ENCODE measurements around the gene HS3ST1. TPM values are rescaled to one million over a fixed set of nuclear protein-coding genes. Genes with fewer than 3 reads are reported as not detected.

The HS3ST1 gene
- total and polyA plus RNA-seq, 3 donors from 2014 or later = 1.2 to 8.8 (median 4.3) TPM

GRCh38 chr4:11407551-11407950, 21.1 kb downstream of the HS3ST1 start:
- Histone ChIP-seq H3K4me3 (no peak overlapping the region), H3K27ac (no peak overlapping the region), H3K36me3 (ENCODE audit: low read depth, missing control alignments) (no peaks in the 10 kb centered on the region), H3K9me3 (no peaks in the 10 kb centered on the region), H3K4me1 (no peaks in the 10 kb centered on the region), H3K27me3 (no peaks in the 10 kb centered on the region)
- 86 to 93% methylated on average over 3 of the region's 3 CpGs for WGBS, 2 donors
- TF ChIP-seq CTCF (IDR thresholded peaks at IDR 0.05) = no peak
- no peak for TF ChIP-seq POLR2A (IDR thresholded peaks at IDR 0.05)
- DNase-seq = no peak
- intact Hi-C loops (cut with DNase I; ENCODE audit: low total_unique reads) = no loop called here

GRCh38 chr4:11404431-11404830, 24.3 kb downstream of the HS3ST1 start:
- WGBS, 2 donors = 68 to 88% methylated on average over 2 of the region's 2 CpGs
- Histone ChIP-seq H3K36me3 (ENCODE audit: low read depth, missing control alignments) (no peaks in the 10 kb centered on the region), H3K27ac (no peak overlapping the region), H3K27me3 (no peaks in the 10 kb centered on the region), H3K4me3 (no peak overlapping the region), H3K4me1 (peaks cover 7% of the 10 kb centered on the region), H3K9me3 (no peaks in the 10 kb centered on the region)
- TF ChIP-seq POLR2A (IDR thresholded peaks at IDR 0.05) (no peak), CTCF (IDR thresholded peaks at IDR 0.05) (no peak)
- no peak for DNase-seq
- intact Hi-C loops (cut with DNase I; ENCODE audit: low total_unique reads) = no loop called here

DNA sequence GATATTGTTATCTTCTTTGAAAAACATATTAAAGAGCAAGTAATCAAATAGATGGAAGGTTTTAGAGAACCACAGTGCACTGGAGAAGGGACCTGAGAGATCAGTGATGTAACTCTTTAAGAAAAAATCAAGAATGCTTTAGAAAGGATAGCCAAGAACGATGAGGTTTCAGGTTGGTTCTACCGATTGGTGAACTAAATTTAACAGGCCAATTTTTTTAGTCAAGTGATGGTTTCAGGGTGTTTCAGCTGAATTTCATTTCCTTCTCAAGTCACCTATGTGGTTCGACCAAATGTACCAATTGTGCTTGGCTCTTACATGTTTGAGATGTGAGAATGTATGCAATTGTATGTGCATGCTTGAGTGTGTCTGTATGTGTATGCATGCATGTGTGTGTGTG, 26.5 kb downstream of the HS3ST1 start:
- 90 to 96% methylated on average over 3 of the region's 3 CpGs for WGBS, 2 donors
- peaks cover 19% of the 10 kb centered on the region for H3K4me1 ChIP-seq
- H3K9me3 ChIP-seq = no peaks in the 10 kb centered on the region
- TF ChIP-seq CTCF (IDR thresholded peaks at IDR 0.05) (no peak), POLR2A (IDR thresholded peaks at IDR 0.05) (no peak)
- H3K27ac ChIP-seq = no peak overlapping the region
- no peaks in the 10 kb centered on the region for H3K36me3 ChIP-seq (ENCODE audit: low read depth, missing control alignments)
- H3K27me3 ChIP-seq = no peaks in the 10 kb centered on the region
- no peak for DNase-seq
- H3K4me3 ChIP-seq = no peak overlapping the region
- intact Hi-C loops (cut with DNase I; ENCODE audit: low total_unique reads) = no loop called here

DNA sequence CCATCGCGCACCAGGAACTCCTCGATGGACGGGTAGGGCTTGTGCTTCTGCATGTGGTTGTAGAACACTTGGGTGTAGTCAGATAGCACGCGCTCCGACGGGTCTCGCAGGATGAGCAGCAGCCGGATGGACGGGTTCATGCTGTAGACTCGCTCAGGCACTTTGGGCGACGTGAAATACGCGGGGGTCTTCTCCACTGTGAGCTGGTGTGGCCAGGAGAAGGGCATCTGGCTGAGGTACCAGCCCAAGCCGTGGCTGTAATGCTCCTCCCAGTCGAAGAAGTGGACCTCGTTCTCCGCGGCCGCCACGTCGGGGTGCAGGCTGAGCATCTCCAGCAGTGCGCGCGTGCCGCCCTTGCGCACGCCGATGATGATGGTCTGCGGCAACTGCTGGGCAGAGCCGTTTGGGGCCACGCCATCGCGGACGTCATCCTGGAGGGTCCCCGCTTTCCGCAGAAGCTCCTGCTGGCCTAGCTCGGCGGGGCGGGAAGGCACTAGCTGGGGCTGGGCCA, 29.2 kb downstream of the HS3ST1 start:
- intact Hi-C loops (cut with DNase I; ENCODE audit: low total_unique reads) = no loop called here
- WGBS, 2 donors = 82 to 85% methylated on average over 15 to 41 of the region's 42 CpGs
- TF ChIP-seq POLR2A (IDR thresholded peaks at IDR 0.05) = no peak
- no peak for TF ChIP-seq CTCF (IDR thresholded peaks at IDR 0.05)
- DNase-seq = no peak
- H3K27ac ChIP-seq = no peak overlapping the region
- no peaks in the 10 kb centered on the region for H3K9me3 ChIP-seq
- peaks cover 21% of the 10 kb centered on the region for H3K4me1 ChIP-seq
- no peaks in the 10 kb centered on the region for H3K27me3 ChIP-seq
- peak overlapping the region in 1 of 2 donors; percentile 17 for H3K4me3 ChIP-seq
- no peaks in the 10 kb centered on the region for H3K36me3 ChIP-seq (ENCODE audit: low read depth, missing control alignments)

DNA sequence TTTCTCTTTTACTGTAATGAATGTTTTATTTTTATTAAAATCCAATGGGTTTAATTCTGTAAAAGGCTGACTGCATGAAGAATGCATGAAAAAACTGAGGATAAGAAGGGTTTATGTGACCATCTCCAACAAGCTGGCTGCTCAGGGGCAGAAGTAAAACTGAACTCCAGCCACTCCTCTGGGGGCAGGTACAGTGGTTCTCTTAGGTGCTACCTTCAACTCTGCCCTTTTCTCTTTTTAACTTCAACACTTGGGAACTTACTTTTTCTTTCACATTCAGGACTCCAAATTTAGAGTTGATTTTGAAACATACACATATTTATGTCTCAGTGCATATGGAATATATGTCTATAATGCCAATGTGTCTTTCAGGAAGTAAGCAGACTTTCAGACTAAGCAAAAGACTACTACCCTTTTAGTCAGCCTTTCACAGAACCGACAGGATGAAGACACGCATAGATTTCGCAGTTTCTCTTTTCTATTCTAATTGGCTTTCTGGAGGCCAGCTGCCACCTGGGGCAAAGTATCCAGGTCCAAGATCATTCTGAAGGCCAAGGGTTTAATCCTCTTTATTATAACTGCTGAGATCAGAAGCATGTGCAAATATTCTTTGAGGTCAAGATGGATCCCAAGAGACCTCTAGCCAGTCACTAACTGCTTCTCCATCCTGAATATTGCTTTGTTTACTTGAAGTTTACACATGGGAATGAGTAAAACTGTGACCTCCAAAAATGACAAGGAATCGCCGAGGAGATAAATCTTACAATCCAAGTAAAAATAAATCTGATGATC, 30.7 kb downstream of the HS3ST1 start:
- Histone ChIP-seq H3K27ac (no peak overlapping the region), H3K27me3 (no peaks in the 10 kb centered on the region), H3K36me3 (ENCODE audit: low read depth, missing control alignments) (no peaks in the 10 kb centered on the region), H3K9me3 (no peaks in the 10 kb centered on the region), H3K4me1 (peaks cover 21% of the 10 kb centered on the region), H3K4me3 (no peak overlapping the region)
- intact Hi-C loops (cut with DNase I; ENCODE audit: low total_unique reads) = no loop called here
- 58% methylated on average over 5 of the region's 5 CpGs for WGBS, 2 donors
- TF ChIP-seq POLR2A (IDR thresholded peaks at IDR 0.05) (no peak), CTCF (IDR thresholded peaks at IDR 0.05) (no peak)
- DNase-seq = no peak
